Neural crest cell (in vitro differentiated cells): Measurements from ENCODE around the gene CRIM1. TPM values are rescaled to one million over a fixed set of nuclear protein-coding genes. Genes with fewer than 3 reads are reported as not detected.

ENCODE experiments used
- DNase-seq: peaks from one replicate; pipeline ENCODE4 v3.0.0; 2021; ENCODE audit warnings: low read depth, mixed read lengths, low spot score
- H3K27ac Mint-ChIP-seq: one replicate; pipeline ENCODE4 v1.8.0; 2021; ENCODE audit warnings: mild to moderate bottlenecking, mixed read lengths; ENCODE audit not compliant: unreplicated experiment
- H3K27me3 Mint-ChIP-seq: 2 replicates; pipeline ENCODE4 v1.8.0; 2021; ENCODE audit warnings: low read depth, mild to moderate bottlenecking, mixed read lengths
- H3K36me3 Mint-ChIP-seq: 2 replicates; pipeline ENCODE4 v1.8.0; 2021; ENCODE audit warnings: low read depth, mild to moderate bottlenecking, mixed read lengths
- H3K4me1 Mint-ChIP-seq: 2 replicates; pipeline ENCODE4 v1.8.0; 2021; ENCODE audit warnings: mixed read lengths
- H3K4me3 Mint-ChIP-seq: one replicate; pipeline ENCODE4 v1.8.0; 2021; ENCODE audit warnings: mild to moderate bottlenecking, mixed read lengths
- H3K9me3 Mint-ChIP-seq: 2 replicates; pipeline ENCODE4 v1.8.0; 2021; ENCODE audit warnings: mixed read lengths
- CTCF ChIP-seq: fragments of 200-600 bp; sonication (generic); conservative IDR thresholded peaks from 2 replicates; pipeline ENCODE4 v1.5.0; 2021; ENCODE audit warnings: antibody characterized with exemption, mild to moderate bottlenecking
- total RNA-seq: library from RNA; stranded (reverse); gene quantifications from 2 replicates; pipeline ENCODE4 v1.2.1, GENCODE V29; 2021

The CRIM1 gene
- total RNA-seq, 1 donor from 2014 or later = 13.8 TPM

GRCh38 chr2:36516136-36516870 lies 160.7 kb downstream of the CRIM1 start:
- peaks cover 15% of the 10 kb centered on the region for H3K4me1 Mint-ChIP-seq
- no peak for DNase-seq
- H3K27ac Mint-ChIP-seq = no peak overlapping the region
- peaks cover 12% of the 10 kb centered on the region for H3K36me3 Mint-ChIP-seq
- H3K27me3 Mint-ChIP-seq = no peaks in the 10 kb centered on the region
- TF ChIP-seq CTCF = no peak
- no peak overlapping the region for H3K4me3 Mint-ChIP-seq
- no peaks in the 10 kb centered on the region for H3K9me3 Mint-ChIP-seq

GRCh38 chr2:36520431-36520830 lies 164.9 kb downstream of the CRIM1 start:
- no peaks in the 10 kb centered on the region for H3K9me3 Mint-ChIP-seq
- no peak for TF ChIP-seq CTCF
- DNase-seq = no peak
- H3K36me3 Mint-ChIP-seq = peaks cover 21% of the 10 kb centered on the region
- H3K27me3 Mint-ChIP-seq = no peaks in the 10 kb centered on the region
- H3K27ac Mint-ChIP-seq = no peak overlapping the region
- H3K4me1 Mint-ChIP-seq = no peaks in the 10 kb centered on the region
- H3K4me3 Mint-ChIP-seq = no peak overlapping the region

DNA sequence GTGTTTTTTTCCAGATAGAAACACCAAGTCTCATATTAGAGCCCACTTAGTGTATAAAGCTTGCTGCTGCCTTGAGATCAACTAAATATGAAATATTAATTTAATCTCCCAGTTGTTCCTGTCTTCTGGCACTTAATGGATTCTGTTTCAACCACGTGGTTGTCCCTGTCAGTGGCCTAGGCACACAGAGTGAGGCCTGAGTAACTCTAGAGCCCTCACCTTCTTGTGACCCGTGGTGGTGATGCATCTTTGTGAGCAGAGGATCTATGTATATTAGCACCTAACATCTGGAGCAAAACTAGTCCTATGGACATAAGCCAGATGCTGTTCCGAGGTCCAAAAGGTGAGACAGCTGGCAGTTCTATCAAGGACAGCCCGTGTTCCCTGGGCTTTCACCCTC lies 167.6 kb downstream of the CRIM1 start:
- no peaks in the 10 kb centered on the region for H3K27me3 Mint-ChIP-seq

GRCh38 chr2:36525245-36525644 lies 169.7 kb downstream of the CRIM1 start:
- H3K27ac Mint-ChIP-seq = no peak overlapping the region
- DNase-seq = no peak
- no peaks in the 10 kb centered on the region for H3K9me3 Mint-ChIP-seq
- H3K36me3 Mint-ChIP-seq = peaks cover 14% of the 10 kb centered on the region
- no peaks in the 10 kb centered on the region for H3K27me3 Mint-ChIP-seq
- no peak for TF ChIP-seq CTCF
- H3K4me3 Mint-ChIP-seq = no peak overlapping the region
- H3K4me1 Mint-ChIP-seq = no peaks in the 10 kb centered on the region

More for the DNA sequence above, 167.6 kb downstream of the CRIM1 start:
- no peak for TF ChIP-seq CTCF
- Mint-ChIP-seq H3K4me1 (no peaks in the 10 kb centered on the region), H3K4me3 (no peak overlapping the region), H3K36me3 (peaks cover 17% of the 10 kb centered on the region), H3K27ac (no peak overlapping the region), H3K9me3 (no peaks in the 10 kb centered on the region)
- DNase-seq = no peak

DNA sequence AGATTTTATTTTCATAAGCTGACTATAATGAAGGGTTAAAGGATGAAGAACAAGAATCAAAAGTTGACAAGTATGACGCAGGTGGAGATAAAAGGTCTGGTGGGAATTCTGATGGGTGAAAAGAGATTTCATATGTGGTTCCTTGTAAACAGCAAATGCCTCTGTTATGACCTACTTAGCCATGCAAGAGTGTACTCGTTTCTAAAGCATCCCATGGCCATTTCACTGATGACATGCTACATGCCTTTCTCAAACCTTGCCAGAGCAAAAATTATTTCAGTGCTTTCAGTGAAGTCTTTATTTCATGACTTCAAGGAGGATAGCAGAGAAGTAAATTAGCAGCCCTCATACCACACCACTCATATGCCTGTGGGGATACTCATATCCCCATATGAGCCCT lies 170.6 kb downstream of the CRIM1 start:
- H3K4me3 Mint-ChIP-seq = no peak overlapping the region
- DNase-seq = no peak
- no peak for TF ChIP-seq CTCF
- no peak overlapping the region for H3K27ac Mint-ChIP-seq
- H3K27me3 Mint-ChIP-seq = no peaks in the 10 kb centered on the region
- H3K36me3 Mint-ChIP-seq = peaks cover 10% of the 10 kb centered on the region
- no peaks in the 10 kb centered on the region for H3K9me3 Mint-ChIP-seq
- H3K4me1 Mint-ChIP-seq = no peaks in the 10 kb centered on the region
